Peyer's patch (tissue), 4 donors: Measurements from ENCODE around the gene AKAP6.

Source experiments
- CTCF ChIP-seq, 6 experiments: fragments of 450-650 bp in 4 of 6; fragments of 200-600 bp in 2 of 6; sonication (generic) in 1 of 6; IDR thresholded peaks; one replicate each; pipeline ENCODE4 v1.5.1; 2017 to 2019; ENCODE audit warnings: antibody characterized with exemption in 6 of 6, mild to moderate bottlenecking in 3 of 6, moderate library complexity in 1 of 6
- POLR2A ChIP-seq, 2 donors: fragments of 450-650 bp; IDR thresholded peaks; one replicate each; pipeline ENCODE4 v1.5.1; 2017; ENCODE audit warnings: antibody characterized with exemption in 2 of 2, mild to moderate bottlenecking in 2 of 2, moderate library complexity in 2 of 2

- TF ChIP-seq CTCF (IDR thresholded peaks at IDR 0.05) (no peak), POLR2A (IDR thresholded peaks at IDR 0.05) (no peak)
These were observed 195.7 kb downstream of the AKAP6 start for GRCh38 chr14:32524609-32525375.
